DMS 273 (cell line): Measurements from ENCODE around the gene LHX5.

Experiments used
- DNase-seq: peaks from one replicate; lab custom pipeline; 2025; ENCODE audit not compliant: unreplicated experiment; lab: John Stamatoyannopoulos, UW

Gene LHX5

GRCh38 chr12:113466454-113467141 lies 5.1 kb downstream of the LHX5 start:
- peak; percentile 68 for DNase-seq

DNA sequence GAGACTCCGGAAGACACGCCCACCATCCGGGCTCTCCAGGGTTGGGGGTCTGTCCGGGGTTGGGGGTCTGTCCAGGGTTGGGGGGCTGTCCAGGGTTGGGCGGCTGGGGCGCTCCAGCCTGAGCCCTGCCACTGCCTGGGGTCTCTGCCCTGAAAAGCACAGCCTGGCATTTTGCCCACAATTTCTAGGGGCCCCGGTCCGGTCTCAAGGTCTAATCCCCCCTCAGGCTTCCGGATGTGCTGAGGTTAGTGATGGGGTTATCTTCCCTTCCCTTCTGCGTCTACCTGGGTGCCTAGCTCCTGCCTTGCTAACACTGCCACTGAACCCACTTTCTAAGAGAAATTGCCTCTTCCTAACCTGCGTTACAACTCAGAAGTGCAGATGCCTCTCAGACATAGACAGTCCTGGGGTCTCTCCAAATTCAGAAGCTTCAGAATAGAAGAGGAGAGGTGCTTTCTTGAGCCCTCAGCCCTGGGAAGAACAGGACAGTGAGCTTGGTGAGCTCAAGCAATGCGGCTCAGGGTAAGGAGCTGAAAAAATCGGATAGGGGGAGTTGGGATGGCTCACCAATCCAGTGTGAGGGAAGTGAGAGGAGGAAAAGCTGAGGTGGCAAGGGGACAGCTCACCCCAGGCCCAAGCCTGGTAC lies 5.7 kb downstream of the LHX5 start:
- peak; percentile 23 for DNase-seq

- DNase-seq: peak; percentile 56
Measured at GRCh38 chr12:113464852-113465719, 6.6 kb downstream of the LHX5 start.

DNA sequence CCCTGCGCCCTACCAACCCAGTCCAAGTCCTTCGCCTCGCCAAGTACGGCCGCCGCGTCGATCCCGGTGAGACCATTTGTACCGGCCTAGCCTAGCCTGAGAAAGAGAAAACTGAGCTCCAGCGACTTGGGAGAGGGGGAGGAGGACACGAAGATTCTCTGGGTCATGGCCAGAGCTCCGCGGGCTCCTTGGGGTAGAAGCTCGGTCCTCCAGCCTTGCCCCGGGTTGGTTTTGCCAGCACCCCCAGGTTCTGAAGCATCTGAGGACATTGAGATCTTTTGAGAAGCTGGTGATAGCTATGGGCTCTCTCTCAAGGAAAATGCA lies 7.3 kb downstream of the LHX5 start:
- peak; percentile 58 for DNase-seq

DNA sequence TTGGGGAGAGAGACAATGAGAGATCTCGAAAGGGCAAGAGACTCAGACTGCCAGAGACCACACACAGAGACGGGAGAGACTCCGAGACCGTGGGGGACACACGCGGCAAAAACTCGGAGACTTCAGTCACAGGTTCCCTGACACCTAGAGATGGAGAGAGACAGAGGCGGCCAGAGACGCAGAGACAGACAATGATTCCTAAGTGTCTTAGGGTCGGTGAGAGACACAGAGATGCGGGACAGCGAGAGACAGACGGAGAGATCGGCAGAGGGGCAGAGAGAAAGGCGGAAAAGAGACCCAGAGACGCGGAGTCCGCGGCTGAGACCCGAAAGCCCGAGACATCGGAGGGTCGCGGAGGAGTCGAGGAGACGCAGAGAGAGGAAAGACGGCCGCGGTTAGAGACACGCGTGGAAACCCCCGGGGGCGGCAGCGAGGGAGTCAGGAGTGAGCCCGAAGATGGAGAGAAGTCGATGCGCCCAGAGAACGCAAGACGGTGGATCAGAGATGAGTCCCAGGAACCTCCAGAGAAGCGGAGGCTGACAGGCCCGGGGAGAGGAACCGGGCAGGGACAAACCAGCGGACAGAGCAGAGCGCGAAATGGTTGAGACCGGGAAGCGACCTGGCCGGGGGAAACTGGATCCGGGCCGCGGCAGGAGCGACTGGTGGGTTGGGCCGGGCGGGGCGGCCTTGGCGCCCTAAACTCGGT lies 7.8 kb downstream of the LHX5 start:
- DNase-seq: peak; percentile 58

- peak; percentile 58 for DNase-seq
Measured at GRCh38 chr12:113462998-113463745, 8.5 kb downstream of the LHX5 start.

GRCh38 chr12:113462117-113462774 lies 9.4 kb downstream of the LHX5 start:
- DNase-seq: peak; percentile 81

DNA sequence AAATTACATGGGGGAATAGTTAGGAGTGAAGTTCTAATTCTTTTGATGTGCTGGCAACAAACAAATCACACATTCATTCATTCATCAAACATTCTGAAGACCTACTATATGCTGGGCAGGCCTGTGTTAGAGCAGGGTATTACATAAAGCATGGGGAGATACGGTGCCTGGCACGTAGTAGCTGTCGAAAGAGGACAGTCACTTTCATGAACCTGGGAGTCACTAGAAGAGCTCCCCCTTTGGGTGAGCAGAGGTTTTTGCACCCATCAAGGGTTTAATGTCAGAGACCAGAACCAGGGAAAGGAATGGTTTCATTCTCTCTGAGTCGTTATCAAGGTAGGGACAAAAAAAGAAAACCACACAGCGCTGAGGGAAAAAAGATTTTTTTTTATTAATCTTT lies 10.0 kb downstream of the LHX5 start:
- DNase-seq: peak; percentile 51

DNA sequence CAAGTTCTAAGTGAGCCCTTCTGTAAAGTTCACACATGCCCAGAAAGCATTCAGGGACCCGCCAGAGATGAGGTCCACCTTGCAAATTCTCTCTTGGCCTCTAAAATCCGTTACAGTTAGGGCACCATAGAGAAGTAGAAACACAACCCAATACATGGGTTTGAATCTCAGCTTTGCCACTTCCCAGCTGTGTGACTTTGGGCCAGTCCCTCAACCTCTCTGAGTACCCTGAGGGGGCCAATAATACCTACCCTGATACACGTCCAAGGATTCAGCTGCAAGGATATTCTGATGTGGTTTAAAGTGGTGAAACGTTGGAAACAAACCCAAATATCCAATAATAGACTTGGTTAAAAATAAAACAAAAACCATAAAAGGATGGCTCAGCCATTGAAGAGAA lies 11.7 kb downstream of the LHX5 start:
- DNase-seq: no peak

- DNase-seq: no peak
Measured at GRCh38 chr12:113457710-113458109, 14.0 kb downstream of the LHX5 start.

- no peak for DNase-seq
Measured at GRCh38 chr12:113457185-113457584, 14.5 kb downstream of the LHX5 start.

DNA sequence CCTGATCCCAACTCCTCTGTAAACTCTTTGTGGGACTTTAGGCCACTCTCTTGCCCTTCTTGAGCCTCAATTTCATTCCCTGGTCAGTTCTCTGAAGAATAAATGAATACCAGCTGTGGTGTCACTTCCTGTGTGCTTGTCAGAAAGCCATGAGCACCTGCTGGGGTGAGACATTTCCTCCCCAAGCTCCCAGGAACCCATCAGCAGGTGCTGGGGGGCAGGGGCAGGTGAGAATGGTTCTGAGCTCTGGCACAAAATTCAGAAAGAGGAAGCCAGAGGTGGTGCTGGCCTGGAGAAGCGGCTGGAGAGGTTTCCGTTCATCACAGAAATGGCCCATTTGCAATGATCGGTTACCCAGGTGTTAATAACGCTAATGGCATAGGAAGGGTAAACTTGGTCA lies 14.9 kb downstream of the LHX5 start:
- no peak for DNase-seq

DNA sequence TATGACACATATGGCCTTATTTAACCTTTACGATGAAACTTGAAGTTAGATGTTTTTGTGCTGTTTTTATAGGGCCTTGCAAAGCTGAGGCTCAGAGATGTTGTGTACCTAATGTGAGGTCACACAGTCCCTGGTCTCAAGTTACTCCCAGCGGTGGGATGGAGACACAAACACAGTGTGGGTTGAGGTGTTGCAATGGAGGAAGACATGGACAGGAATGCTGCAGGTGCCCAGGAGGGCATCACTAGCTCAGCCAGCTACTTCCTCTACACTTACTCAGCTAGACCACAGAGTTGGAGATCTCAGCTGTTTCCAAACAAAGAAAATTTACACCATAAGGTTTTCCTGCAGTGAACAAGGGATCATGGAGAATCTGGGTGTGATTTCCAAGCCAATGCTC lies 15.5 kb downstream of the LHX5 start:
- DNase-seq: no peak

- no peak for DNase-seq
Measured at GRCh38 chr12:113453330-113453729, 18.3 kb downstream of the LHX5 start.

DNA sequence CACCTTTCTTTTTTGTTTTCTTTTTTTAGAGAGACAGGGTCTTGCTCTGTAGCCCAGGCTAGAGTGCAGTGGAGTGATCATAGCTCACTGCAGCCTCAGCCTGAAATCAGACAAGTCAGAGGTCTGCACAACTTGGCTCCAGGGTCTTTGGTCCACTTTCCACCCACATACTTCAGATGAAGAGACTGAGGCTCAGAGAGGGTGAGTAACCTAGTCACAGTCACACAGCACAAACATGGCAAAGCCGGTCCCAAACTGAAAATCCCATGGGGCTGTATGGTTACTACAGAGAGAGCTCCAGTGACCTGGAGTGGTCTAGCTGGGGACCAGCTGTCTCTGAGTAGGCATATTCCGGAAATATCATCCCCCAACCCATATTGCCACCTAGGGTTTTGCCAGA lies 19.2 kb downstream of the LHX5 start:
- DNase-seq: no peak

DNA sequence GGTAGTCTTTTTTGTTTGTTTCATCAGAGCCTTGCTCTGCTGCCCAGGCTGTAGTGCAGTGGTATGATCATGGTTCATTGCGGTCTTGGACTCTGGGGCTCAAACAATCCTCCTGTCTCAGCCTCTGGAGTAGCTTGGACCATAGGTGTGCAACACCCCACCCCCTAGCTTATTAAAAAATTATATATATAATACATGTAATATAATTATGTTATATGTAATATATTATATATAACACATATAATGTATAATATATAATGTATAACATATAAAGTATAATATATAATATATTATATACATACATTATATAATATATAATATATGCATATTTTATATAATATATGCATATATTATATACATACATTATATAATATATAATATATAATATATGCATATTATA lies 21.8 kb downstream of the LHX5 start:
- no peak for DNase-seq

- no peak for DNase-seq
Measured at GRCh38 chr12:113449299-113449698, 22.4 kb downstream of the LHX5 start.

DNA sequence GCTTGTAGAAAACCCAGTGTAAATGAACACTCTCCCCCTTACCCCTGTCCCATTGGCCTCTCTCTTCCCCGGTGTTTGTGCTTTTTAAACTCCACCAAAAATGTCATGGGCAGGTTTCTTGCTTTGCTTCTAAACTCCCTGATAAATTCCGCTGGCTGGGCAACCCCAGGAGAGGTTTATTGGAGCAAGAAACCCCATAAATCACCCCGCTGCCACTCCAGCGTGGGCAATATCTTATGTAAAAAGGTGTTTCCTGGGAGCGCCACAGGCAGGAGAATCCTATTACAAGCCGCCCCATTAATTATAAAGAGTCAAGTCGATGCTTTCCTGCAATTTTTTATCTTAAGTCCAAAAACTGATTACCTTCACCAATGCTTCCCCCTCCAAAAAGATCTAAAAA lies 22.8 kb downstream of the LHX5 start:
- no peak for DNase-seq

GRCh38 chr12:113445544-113446171 lies 26.0 kb downstream of the LHX5 start:
- DNase-seq: no peak

- no peak for DNase-seq
Measured at GRCh38 chr12:113443030-113443539, 28.6 kb downstream of the LHX5 start.
